Muscle of arm (tissue), 12 donors: ENCODE results near the gene PLEKHA7. TPM values are rescaled to one million over a fixed set of nuclear protein-coding genes. Genes with fewer than 3 reads are reported as not detected.

Source experiments
- DNase-seq: peaks from one replicate; pipeline ENCODE4 v3.0.0-alpha.2; 2013
- polyA plus RNA-seq, 12 donors: library from polyadenylated mRNA; unstranded; fragments of 120-200 nt; gene quantifications; one replicate each; pipeline ENCODE4 v1.2.1, GENCODE V29; 2013; ENCODE audit not compliant: insufficient read length in 12 of 12

The PLEKHA7 gene
- polyA plus RNA-seq, 12 donors = 4.9 to 20.3 (median 6.0) TPM; not detected in 1

- no peak for DNase-seq
Observed at GRCh38 chr11:16946477-16947282, 67.5 kb downstream of the PLEKHA7 start.

- DNase-seq = peak; percentile 16
Observed at GRCh38 chr11:16945671-16946469, 68.3 kb downstream of the PLEKHA7 start.

- no peak for DNase-seq
Observed at GRCh38 chr11:16942911-16943310, 71.3 kb downstream of the PLEKHA7 start.

GRCh38 chr11:16942342-16942741 lies 71.9 kb downstream of the PLEKHA7 start:
- DNase-seq = no peak

GRCh38 chr11:16941935-16942334 lies 72.3 kb downstream of the PLEKHA7 start:
- DNase-seq = no peak

- DNase-seq = no peak
Observed at GRCh38 chr11:16938061-16938460, 76.2 kb downstream of the PLEKHA7 start.

- no peak for DNase-seq
Observed at GRCh38 chr11:16936643-16937042, 77.6 kb downstream of the PLEKHA7 start.

- peak; percentile 19 for DNase-seq
Observed at GRCh38 chr11:16935518-16936302, 78.5 kb downstream of the PLEKHA7 start.

GRCh38 chr11:16933756-16934603 lies 80.2 kb downstream of the PLEKHA7 start:
- DNase-seq = no peak

GRCh38 chr11:16933291-16933690 lies 80.9 kb downstream of the PLEKHA7 start:
- DNase-seq = no peak

GRCh38 chr11:16928044-16928443 lies 86.2 kb downstream of the PLEKHA7 start:
- no peak for DNase-seq

GRCh38 chr11:16926883-16927626 lies 87.2 kb downstream of the PLEKHA7 start:
- DNase-seq = no peak

GRCh38 chr11:16925561-16926065 lies 88.6 kb downstream of the PLEKHA7 start:
- DNase-seq = peak; percentile 33

- DNase-seq = peak; percentile 76
Observed at GRCh38 chr11:16924826-16925560, 89.2 kb downstream of the PLEKHA7 start.

- no peak for DNase-seq
Observed at GRCh38 chr11:16924462-16924825, 89.8 kb downstream of the PLEKHA7 start.

GRCh38 chr11:16923987-16924386 lies 90.2 kb downstream of the PLEKHA7 start:
- DNase-seq = no peak

- no peak for DNase-seq
Observed at GRCh38 chr11:16921668-16922067, 92.5 kb downstream of the PLEKHA7 start.

GRCh38 chr11:16921019-16921418 lies 93.2 kb downstream of the PLEKHA7 start:
- no peak for DNase-seq

GRCh38 chr11:16920559-16920958 lies 93.7 kb downstream of the PLEKHA7 start:
- DNase-seq = no peak
